ENCODE measurements around the gene IL12RB2.
A peak's percentile ranks its signal among the peaks of the same experiment; 100 is the strongest.

The IL12RB2 gene

DNA sequence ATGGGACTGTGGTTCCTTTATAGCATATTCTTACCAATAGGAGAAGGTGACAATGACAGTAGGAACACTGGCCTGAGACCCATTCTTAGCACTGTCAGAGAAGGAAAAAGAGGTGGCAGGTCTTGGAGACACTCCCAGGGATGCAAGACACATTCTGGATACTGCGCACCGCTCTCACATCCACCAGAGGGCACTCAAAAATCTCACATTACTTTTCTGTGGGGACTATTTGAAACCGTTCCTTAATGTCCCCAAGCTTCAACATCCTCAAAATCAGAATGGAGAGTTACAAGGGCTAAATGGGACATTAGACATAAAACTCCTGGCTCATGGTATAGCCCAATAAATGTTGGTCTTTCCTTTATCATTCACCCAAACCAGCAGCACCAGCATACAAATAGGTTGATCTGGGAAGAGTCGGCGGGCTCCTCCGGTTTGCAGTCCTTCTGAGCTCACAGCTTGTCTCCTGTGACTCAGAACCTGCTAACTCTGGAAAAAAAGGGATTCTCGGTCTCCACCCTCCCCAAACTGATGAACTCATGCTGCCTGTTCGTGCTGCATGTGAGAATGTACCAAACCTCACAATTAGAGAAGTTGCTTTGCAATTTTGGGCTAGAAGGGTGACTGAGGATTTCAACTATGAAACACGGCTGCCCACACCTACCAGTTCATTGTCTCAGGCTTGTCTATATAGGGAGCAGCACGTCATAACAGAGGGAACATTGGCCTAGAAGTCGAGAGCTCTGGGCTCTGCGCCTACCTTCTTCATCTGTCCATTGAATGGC is 40.2 kb downstream of the IL12RB2 start:
- no peak for DNase-seq (ENCODE audit: low read depth)

DNA sequence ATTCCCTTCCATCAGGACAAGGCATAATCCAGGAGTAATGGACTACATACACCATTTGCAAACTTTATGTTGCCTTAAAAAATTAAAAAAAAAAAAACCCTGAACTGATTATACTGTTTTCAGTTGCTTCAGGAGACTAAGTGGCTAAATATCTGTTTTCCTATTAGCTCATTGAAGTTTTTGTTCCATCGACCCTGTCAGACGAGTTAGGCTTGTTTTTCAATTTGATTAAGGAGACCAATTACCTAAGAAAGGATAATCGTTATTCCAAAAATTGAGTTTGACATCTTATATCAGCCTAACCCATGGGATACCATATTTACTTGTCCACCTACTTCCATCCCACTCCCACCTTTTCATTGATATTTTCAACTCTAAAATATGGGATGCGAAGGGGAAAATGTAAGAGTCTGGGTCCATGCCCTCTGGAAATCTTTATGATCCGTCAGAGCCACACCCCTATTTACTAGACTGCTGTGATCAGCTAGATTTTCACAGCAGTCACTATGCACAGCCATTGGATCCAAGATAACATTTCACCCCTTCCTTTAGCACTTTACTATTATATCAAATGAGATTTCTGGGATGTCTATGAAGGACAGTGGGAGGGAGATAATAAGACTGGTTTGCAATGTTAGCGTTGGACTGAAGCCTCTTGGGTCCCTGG is 41.0 kb downstream of the IL12RB2 start:
- no peak for DNase-seq (ENCODE audit: low read depth)

DNA sequence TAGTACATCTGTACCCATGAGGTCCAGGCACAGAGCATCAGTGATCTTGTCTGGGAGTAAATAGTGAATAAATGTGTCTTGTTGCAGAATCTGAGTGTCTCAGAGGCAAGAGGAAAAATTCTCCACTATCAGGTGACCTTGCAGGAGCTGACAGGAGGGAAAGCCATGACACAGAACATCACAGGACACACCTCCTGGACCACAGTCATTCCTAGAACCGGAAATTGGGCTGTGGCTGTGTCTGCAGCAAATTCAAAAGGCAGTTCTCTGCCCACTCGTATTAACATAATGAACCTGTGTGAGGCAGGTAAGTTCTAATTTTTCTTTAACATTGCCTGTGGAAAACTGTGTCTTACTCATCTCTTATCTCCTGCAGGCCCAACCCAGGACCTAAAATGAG is 43.1 kb downstream of the IL12RB2 start:
- DNase-seq (ENCODE audit: low read depth): no peak

DNA sequence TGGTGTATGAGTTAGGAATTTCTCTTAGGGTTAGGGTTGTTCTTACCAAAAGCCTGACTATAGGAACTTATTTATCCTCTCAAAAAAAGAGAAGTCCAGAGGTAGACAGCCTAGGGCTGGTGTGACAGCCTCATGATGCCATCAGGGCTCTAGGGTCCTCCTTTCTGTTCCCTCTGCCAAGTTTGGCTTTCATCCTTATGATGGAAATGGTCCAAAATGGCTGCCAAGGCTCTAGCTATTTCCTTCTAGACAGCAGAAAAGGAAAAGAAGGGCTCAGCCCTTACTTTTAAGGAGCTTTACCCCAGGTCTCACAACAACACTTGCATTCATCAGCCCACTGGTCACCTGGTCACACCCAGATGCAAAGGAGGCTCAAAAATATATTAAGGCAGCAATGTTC is 44.5 kb downstream of the IL12RB2 start:
- no peak for DNase-seq (ENCODE audit: low read depth)

DNA sequence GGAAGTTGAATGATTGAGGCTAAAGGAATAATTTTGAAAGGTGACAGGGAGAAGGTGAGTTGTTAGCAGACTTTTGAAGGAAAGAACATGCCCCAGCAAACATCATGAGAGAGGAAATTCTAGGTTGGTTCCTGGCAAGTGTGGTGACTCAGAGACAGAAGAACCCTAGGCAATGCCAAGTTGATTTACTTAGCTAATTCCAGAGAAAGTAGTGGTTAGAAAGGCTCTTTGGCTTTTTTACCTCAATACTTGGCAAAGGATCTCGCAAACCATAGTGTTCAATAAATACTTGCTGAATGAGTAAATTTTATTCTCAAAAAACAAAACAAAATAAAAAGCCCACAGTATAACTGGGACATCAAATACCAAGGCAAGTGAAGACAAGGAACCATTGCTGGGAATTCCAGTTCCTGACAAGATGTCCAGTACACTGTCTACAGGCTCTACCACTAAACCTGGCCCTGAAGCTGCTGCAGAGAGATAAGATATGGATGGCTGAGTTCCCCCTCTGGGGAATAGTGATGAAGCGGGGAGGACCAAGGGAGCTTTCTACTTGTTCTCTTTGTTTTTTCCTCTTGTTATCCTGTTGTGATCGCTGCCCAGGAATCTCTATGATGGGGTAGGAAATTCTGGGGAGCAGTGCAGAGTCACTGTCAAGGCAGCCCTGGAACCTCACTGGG is 48.2 kb downstream of the IL12RB2 start:
- DNase-seq (ENCODE audit: low read depth): peak; percentile 28

DNA sequence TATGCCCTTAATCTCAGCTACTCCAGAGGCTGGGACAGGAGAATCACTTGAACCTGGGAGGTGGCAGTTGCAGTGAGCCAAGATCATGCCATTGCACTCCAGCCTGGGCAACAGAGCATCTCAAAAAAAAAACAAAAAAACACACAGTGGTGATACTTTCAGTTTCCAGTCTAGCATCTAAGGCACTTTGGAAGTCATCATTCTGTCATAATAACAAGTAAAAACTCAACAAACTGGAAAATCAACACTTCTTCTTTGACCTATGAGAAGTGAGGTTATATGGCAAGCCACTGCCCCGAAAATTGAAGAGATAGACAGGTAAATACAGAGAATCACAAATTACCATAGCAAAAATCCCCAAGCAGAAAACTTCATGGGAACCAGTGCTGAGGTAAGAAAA is 51.9 kb downstream of the IL12RB2 start:
- DNase-seq (ENCODE audit: low read depth): no peak

DNA sequence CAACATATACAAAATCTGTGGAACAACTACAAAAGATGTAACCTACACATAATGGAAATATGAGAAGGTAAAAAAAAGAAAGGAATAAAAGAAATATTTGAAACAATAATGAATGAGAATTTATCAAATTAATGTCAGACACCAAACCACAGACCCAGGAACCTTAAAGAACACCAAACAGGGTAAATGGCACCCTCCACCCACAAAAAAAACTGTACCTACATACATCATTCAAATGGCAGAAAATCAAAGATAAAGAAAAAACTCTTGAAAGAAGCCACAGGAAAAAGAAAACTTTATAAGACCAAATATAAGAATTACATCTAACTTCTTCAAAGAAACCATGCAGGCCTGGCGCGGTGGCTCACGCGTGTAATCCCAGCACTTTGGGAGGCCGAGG is 54.0 kb downstream of the IL12RB2 start:
- no peak for DNase-seq (ENCODE audit: low read depth)

DNA sequence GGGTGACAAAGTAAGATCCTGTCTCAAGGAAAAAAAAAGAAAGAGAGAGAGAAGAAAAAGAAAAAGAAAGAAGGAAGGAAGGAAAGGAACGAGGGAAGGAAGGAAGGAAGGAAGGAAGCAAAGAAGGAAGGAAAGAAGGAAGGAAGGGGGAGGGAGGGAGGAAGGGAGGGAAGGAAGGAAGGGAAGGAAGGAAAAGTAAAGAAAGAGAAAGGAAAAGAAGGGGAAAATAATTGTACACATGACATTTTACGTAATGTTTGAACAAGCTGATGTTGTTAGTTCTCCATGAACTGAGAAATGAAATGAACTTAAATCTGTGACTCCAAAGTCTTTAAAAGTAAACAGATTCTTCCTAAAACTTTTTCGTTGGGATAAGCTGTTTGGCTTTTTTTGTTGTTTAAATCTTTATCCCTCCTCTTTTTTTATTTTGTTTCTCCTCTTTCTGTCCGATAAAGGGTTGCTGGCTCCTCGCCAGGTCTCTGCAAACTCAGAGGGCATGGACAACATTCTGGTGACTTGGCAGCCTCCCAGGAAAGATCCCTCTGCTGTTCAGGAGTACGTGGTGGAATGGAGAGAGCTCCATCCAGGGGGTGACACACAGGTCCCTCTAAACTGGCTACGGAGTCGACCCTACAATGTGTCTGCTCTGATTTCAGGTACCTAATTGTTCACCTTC is 59.8 kb downstream of the IL12RB2 start:
- no peak for DNase-seq (ENCODE audit: low read depth)

DNA sequence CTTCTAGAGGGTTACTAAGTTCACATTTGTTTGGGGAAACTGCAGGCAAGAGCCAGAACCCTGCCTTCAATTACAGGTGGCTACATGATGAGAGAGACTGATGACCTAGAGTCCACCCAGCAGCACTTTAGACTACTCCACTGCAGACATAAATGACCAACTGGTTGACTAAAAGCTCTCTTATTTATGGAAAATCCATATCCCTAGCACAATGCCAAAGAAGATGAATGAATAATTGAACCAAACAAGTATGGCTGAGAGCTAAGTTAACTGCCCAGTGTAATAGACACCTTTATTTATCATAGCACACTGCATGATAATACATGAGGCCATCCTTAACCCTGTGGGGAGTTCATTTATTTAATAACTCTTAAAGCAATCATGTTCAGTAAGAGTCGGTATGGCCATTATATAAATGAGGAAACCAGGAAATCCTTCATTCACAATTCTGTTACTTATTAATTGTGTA is 60.4 kb downstream of the IL12RB2 start:
- no peak for DNase-seq (ENCODE audit: low read depth)

DNA sequence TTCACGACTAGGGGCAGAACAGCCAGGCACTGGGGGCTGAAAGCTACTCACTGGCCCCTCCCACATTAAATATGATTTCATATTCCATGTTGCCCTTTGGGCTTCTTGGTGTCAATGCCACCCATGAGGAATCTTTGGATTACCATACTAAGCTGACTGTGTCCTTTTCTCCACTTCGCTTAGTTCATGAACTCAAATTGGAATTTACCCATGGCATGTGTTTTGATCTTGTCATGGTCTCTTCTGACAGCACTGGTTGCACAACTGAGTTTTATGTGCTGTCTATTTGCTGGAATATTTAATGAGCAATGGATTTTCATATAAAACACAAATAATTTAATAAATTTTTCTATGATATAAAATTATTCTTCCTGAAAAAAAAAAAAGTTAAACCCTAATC is 63.4 kb downstream of the IL12RB2 start:
- no peak for DNase-seq (ENCODE audit: low read depth)

DNA sequence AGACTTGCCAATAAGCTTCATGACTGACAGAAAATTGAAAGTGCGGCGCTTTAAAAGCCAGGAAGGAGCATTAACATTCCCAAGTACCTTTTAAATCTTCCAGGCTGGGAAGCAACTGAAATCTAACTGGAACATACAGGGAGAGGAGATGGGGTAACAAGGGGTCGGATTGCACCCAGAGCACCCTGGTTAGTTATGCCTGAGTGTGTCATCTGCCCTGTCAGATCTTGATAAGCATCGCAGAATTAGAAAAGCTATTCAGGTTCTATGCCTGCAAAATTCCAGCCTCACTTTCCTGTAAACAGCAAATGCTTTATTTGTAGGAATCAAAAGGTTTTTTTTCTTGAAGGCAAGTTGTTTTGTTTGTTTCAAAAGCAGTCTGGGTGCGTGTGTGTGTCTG is 64.0 kb downstream of the IL12RB2 start:
- DNase-seq (ENCODE audit: low read depth): no peak

DNA sequence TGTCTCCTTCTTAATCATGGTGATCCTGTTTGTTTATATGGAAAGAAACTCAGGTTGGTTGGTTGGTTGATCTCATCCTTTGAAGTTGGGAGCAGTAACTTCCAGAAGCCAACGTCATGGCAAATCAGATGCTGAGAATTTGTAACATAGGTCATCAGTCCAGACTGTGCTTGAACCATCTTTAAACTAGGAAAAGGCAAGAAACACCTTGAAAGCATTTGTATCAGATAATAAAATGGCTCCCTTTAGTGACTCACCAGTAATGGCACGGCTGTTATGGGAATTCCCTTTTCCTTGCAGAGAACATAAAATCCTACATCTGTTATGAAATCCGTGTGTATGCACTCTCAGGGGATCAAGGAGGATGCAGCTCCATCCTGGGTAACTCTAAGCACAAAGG is 64.5 kb downstream of the IL12RB2 start:
- no peak for DNase-seq (ENCODE audit: low read depth)

DNA sequence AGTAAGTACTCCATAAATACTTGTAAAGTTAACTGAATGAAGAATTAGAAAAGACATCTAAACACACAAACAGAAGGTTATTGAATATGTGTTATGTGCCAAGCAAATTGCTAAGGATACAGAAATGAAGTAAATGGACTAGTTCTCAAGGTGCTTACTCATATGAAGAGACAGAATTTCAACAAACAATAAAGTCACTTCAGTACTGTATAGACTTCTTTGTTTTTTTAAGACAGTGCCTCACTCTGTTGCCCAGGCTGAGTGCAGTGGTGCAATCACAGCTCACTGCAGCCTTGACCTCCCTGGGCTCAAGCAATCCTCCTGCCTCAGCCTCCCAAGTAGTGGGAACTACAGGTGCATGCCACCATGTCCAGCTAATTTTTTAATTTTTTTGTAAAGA is 65.2 kb downstream of the IL12RB2 start:
- DNase-seq (ENCODE audit: low read depth): no peak

DNA sequence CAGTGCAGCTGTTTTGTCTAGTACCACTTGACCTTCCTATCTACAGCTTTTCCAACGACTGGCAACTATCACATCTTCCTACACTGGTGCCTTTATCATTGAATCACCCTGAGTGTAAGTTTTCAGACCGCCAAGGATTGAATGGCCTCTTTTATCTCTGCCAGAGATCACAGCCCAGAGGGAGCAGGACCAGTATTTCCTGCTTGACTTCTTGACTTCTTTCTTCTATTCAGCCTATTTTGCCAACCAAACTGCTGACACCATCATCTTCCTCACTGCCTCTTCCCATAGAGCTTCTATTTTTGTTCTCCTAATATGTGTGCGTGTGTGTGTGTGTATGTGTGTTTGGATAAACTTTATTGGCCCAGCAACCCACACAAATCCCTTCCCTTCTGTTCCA is 68.7 kb downstream of the IL12RB2 start:
- no peak for DNase-seq (ENCODE audit: low read depth)

DNA sequence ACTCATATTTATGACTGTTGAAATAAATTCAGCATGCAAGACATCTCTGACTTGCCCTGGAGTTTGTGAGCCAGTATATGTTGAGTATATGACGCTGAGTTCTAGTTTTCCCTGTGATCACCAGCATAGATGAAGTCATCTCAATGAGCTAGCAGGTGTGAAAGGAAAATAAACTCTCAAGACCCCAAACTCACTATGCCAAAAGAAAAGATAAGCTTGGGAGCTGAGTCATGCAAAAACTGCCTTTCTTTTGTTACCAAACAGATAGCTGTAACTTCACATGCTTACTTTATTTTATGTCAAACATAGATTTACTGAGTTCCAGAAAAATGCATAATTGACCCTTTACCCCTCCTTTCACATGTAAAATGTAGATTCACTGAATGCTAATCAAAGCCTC is 69.6 kb downstream of the IL12RB2 start:
- DNase-seq (ENCODE audit: low read depth): no peak

DNA sequence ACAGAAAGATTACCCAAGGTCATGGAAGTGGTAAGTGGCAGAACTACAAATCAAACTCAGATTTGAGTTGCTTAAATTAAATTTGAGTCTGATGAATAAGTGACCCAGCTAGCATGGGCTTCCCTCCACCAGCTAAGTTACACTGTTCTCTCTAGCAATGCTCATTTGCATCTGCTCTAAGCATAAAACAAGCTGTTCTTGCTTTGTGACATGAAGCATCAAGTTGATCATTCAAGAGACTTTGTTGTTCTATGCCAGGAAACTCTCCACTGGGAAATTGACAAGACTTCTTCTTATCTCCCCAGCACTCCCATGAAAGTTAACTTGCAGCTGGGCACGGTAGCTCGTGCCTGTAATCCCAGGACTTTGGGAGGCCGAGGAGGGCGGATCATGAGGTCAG is 73.5 kb downstream of the IL12RB2 start:
- DNase-seq (ENCODE audit: low read depth): no peak

DNA sequence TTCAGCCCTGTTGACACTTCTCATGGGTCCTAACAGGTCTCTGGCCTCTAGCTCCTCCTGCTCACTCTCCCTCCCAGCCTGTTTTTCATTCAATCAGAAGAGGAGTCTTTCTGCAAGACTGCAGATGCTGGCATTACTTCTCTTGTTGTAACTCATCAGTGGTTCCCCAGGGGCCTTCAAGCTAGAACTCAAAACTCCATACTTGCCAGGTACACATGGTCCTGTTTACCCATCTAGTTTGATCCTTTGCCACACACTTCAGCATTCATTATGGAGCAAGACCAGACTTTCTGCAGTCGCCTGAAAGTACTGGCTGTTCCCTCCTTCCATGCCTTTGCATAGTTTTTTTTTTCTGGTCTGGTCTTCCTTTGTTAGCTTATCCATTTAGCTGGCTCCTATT is 74.6 kb downstream of the IL12RB2 start:
- DNase-seq (ENCODE audit: low read depth): no peak

DNA sequence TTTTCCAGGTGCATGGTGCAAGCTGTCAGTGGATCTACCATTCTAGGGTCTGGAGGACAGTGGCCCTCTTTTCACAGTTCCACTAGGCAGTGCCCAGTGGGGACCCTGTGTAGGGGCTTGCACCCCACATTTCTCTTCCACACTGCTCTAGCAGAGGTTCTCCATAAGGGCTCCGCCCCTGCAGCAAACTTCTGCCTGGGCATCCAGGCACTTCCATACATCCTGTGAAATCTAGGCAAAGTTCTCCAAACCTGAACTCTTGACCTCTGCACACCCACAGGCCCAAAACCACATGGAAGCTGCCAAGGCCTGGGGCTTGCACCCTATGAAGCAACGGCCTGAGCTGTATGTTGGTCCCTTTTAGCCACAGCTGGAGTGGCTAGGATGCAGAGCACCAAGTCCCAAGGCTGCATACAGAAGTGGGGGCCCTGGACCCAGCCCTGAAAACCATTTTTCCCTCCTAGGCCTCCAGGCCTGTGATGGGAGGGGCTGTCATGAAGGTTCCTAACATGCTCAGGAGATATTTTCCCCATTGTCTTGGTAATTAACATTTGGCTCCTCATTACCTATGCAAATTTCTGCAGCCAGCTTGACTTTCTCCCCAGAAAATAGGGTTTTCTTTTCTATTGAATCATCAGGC is 76.4 kb downstream of the IL12RB2 start:
- no peak for DNase-seq (ENCODE audit: low read depth)

DNA sequence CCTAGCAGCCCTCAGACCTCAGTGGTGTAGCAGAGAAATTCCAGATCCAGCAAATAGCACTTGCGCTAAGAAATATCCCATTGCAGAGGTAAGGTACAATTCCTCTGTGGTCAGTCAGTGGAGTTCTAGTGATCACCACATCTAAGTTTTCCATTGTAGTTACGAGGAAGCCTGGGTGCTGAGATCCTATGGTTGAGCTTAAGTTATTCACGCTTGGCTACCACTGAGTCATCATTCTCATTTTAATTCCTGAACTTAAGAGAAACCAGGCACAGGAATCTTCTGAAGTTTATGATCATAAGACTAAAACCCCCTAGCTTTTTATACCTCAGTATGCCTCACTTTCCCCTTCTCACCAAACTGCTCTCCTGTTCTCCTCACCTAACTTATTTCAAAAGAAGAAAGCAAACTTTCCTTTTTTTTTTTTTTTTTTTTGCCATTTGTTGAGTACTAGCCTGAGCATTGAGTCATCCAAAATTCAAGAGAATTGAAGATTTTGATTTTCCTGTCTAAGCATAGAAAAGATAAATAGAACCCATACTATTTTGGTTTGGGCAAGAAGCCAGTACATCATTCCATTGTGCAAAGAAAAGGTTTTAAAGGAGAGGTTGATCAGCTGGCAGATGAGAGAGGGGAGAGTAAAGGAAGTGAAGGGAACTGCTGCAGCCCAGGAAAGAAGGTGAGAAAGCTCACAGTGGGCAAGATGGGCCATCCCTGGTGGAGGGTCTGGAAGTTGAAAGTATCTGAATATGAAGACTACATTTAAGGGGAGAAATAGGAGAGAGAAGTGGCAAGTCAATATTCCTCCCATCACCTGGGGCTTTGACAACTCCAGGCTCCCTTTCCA is 82.6 kb downstream of the IL12RB2 start:
- DNase-seq (ENCODE audit: low read depth): peak; percentile 87

DNA sequence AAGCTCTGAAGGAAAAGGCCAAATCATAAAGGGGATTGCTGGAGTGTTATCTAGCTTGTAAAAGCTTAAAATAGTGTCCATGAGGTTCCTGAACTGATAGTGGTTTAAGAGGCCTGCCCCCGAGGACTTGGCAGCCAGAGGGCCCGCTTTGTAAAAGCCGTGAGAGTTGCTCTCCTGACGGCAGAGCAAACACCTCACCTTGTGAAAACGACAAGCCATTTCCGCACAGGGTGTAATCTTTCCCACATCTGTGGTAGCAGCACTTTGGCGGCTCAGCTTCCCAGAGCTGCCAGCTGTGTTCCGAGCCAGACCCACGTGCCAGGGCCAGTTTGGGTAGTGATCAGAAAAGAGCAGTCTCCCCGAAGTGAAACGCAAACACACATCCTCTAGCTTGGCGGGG is 85.6 kb downstream of the IL12RB2 start:
- no peak for DNase-seq (ENCODE audit: low read depth)

DNA sequence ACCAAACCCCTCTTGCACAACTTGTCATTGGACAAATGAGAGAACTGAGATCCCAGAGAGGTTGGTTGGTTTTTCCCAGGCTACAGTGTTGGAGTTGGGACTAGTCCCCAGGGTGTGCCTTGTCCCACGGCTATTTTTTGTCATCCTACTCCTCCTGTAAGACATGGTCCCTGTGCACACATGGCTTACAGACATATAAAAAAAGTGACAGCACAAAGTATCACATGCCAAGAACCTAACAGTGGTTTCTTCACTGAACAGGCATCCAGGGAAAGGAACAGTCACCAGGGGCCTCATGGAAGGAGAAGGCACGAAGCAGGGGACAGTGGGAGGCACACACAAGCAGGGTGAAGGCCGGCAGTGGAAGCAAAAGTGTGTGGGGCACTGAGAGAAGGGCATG is 86.1 kb downstream of the IL12RB2 start:
- no peak for DNase-seq (ENCODE audit: low read depth)

Measured in non-pigmented ciliary epithelial cell (primary cell).